Uterus (tissue), 4 donors: ENCODE data around the gene NUDT17. TPM values are rescaled to one million over a fixed set of nuclear protein-coding genes. Genes with fewer than 3 reads are reported as not detected.

Experiments used
- DNase-seq, 2 donors: peaks; one replicate each; pipeline ENCODE4 v3.0.0-alpha.2; 2019 to 2020
- H3K27ac ChIP-seq, 2 donors: fragments of 200-600 bp; sonication (generic); 1 replicate in 1 of 2; 2 replicates in 1 of 2; pipeline ENCODE4 v1.5.1; 2016 to 2018
- H3K27me3 ChIP-seq, 2 donors: fragments of 200-600 bp; sonication (generic); one replicate each; pipeline ENCODE4 v1.5.1; 2018 to 2019; ENCODE audit warnings: control low read depth in 1 of 2
- H3K36me3 ChIP-seq, 2 donors: fragments of 200-600 bp; sonication (generic); one replicate each; pipeline ENCODE4 v1.5.1; 2019; ENCODE audit warnings: control low read depth in 1 of 2
- H3K4me1 ChIP-seq, 2 donors: fragments of 200-600 bp; sonication (generic); one replicate each; pipeline ENCODE4 v1.5.1; 2018 to 2019; ENCODE audit warnings: control low read depth in 1 of 2
- H3K4me3 ChIP-seq, 2 donors: fragments of 200-600 bp; sonication (generic); 1 replicate in 1 of 2; 2 replicates in 1 of 2; pipeline ENCODE4 v1.5.1; 2018 to 2019; ENCODE audit warnings: mild to moderate bottlenecking in 1 of 2
- H3K9me3 ChIP-seq, 2 donors: fragments of 200-600 bp; sonication (generic); one replicate each; pipeline ENCODE4 v1.5.1; 2019; ENCODE audit warnings: control low read depth in 1 of 2
- POLR2A ChIP-seq, 2 donors: fragments of 450-650 bp; IDR thresholded peaks; one replicate each; pipeline ENCODE4 v1.6.1; 2016; ENCODE audit warnings: antibody characterized with exemption in 2 of 2, mild to moderate bottlenecking in 1 of 2, moderate library complexity in 1 of 2
- intact Hi-C: fragments of 100-400 bp; cut with DNase I; formaldehyde crosslinking; loops from one replicate; pipeline ENCODE4 v1.15.1; 2023; ENCODE audit warnings: low total_unique reads
- total RNA-seq, 4 donors: library from RNA; depleted of rRNA in 3 of 4; stranded (reverse); fragments of >200 nt in 3 of 4; gene quantifications; one replicate each; pipeline versions ENCODE4 v1.1.0 to v1.2.4, GENCODE V29; 2014 to 2023
- TF ChIP-seq, protein P1 (sequence below), 4 experiments: fragments of 200-600 bp in 2 of 4; fragments of 450-650 bp in 2 of 4; sonication (generic) in 2 of 4; IDR thresholded peaks; one replicate each; pipeline ENCODE4 v1.5.1; 2016 to 2019; ENCODE audit warnings: antibody characterized with exemption in 4 of 4, mild to moderate bottlenecking in 2 of 4, moderate library complexity in 1 of 4
- donor health status: DM: yes; HTN: yes; CAD: no.

The NUDT17 gene
- total RNA-seq, 4 donors from 2014 or later, result 2.5 to 5.6 (median 4.7) TPM; not detected in 1

DNA sequence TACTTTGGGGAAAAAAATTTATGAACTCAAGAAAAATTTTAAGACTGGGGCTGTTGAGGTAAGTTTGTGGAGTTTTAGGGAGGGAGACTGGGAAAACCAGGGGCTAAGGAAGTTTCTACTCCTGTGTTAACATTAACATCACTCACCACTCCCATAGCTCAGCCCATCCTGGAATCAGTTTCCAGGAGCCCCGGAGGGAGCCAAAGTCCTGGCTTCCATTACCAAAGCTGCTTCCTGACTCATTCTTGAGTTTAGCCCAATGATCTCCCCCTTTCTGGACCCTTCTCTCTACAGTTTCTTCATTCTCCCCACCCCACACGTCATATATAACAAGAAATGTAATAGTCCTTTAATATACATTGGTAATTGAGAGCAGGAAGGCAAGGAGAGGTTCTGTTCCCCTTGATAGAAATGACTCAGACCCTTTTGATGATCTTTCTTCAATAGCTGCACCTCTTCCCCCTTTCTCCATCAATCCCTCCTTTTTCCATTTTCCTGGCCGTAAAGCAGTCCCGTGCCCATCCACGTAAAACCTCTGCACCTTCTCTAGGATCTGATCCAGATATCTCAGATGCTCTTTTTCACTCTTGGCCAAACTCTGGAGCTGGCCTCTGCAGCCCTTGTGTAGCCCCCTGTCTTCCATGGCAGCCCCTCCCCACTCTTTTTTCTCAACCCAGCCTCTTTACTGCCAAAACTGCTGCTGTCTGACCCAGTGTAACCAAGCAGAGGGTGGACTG, 18.0 kb downstream of the NUDT17 start:
- H3K27ac ChIP-seq, result no peak overlapping the region

DNA sequence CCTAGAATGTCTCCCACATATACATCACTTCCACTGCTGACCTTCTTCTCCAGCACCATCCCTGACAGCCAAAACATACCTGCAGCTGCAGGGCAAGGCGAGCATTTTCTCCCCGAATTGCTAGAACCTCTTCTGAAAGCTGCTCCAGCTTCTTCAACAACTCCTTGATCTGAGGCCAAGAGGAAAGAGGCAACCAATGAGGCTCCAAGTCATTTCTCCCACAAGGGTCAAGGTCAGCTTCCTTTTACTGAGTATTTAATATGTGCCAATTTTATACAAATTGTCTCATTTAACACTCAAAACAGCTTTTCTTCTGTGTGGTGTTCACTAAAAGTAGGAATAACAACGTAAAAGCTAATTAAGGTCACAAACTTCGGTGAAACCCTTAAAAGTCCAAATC, 22.8 kb downstream of the NUDT17 start:
- no peak overlapping the region for H3K4me3 ChIP-seq
- H3K27me3 ChIP-seq, result no peaks in the 10 kb centered on the region
- DNase-seq, result no peak
- no peaks in the 10 kb centered on the region for H3K36me3 ChIP-seq
- no peaks in the 10 kb centered on the region for H3K4me1 ChIP-seq
- no peak overlapping the region for H3K27ac ChIP-seq
- intact Hi-C loops, result no loop called here
- H3K9me3 ChIP-seq, result no peaks in the 10 kb centered on the region
- TF ChIP-seq POLR2A (IDR thresholded peaks at IDR 0.05), result no peak
- TF ChIP-seq, protein P1, sequence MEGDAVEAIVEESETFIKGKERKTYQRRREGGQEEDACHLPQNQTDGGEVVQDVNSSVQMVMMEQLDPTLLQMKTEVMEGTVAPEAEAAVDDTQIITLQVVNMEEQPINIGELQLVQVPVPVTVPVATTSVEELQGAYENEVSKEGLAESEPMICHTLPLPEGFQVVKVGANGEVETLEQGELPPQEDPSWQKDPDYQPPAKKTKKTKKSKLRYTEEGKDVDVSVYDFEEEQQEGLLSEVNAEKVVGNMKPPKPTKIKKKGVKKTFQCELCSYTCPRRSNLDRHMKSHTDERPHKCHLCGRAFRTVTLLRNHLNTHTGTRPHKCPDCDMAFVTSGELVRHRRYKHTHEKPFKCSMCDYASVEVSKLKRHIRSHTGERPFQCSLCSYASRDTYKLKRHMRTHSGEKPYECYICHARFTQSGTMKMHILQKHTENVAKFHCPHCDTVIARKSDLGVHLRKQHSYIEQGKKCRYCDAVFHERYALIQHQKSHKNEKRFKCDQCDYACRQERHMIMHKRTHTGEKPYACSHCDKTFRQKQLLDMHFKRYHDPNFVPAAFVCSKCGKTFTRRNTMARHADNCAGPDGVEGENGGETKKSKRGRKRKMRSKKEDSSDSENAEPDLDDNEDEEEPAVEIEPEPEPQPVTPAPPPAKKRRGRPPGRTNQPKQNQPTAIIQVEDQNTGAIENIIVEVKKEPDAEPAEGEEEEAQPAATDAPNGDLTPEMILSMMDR (IDR thresholded peaks at IDR 0.05), result no peak

More for the DNA sequence above, 18.0 kb downstream of the NUDT17 start:
- TF ChIP-seq POLR2A (IDR thresholded peaks at IDR 0.05), result no peak
- TF ChIP-seq, protein P1 (IDR thresholded peaks at IDR 0.05), result no peak
- no peak for DNase-seq
- H3K27me3 ChIP-seq, result no peaks in the 10 kb centered on the region
- intact Hi-C loops, result no loop called here
- no peaks in the 10 kb centered on the region for H3K36me3 ChIP-seq
- no peak overlapping the region for H3K4me3 ChIP-seq
- H3K9me3 ChIP-seq, result no peaks in the 10 kb centered on the region
- peaks cover 0 to 6% of the 10 kb centered on the region in 2 donors for H3K4me1 ChIP-seq

DNA sequence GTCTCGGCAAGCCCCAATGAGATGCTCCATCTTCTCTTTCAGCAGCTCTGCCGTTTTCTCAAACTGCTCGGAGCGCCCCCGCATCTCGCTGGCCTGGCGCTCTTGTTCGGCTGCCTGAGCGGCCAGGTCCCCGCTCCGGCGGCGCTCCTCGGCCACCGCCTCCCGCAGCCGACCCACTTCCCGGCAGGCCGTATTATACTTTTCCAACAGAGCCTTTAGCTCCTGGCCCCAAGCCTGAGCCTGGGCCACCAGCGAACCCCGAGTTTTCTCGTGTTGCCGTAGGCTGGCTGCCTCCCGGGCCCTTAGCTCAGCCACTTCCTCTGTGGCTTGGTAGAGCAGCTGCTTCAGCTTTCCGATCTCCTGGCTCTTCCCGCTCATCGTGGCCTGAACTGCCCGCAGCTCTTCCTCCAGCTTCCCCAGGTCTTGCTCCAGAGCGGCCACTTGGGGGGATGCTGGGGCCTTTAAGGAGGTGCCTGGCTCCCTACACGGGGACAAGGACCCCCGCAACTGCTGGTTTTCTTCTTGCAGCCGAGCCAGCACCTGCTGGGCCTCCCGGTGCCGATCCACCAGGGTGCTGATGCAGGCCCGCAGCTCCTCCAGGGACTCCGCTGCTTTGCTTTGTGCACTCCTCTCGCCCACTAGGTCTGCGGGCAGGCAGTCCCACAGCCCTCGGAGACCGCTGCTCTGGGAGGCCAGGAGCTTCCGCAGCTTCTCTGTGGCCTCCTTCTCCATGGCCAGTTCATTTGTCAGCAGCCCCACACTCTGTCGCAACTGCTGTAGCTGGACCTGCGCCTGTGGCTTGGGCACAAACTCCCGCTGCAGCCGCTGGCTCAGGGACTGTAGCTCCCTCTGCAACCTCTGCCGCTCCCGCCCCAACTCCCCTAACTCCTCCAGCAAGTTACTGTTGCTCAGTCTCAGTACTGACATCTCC, 26.8 kb downstream of the NUDT17 start:
- Histone ChIP-seq H3K36me3 (no peaks in the 10 kb centered on the region), H3K9me3 (no peaks in the 10 kb centered on the region), H3K4me3 (peak overlapping the region; percentile 50 to 56), H3K4me1 (no peaks in the 10 kb centered on the region), H3K27ac (peak overlapping the region; percentile 94), H3K27me3 (no peaks in the 10 kb centered on the region)
- intact Hi-C loops, result no loop called here
- peak; percentile 77 to 82 for DNase-seq
- TF ChIP-seq, protein P1 (IDR thresholded peaks at IDR 0.05), result no peak
- peak in 1 of 2 donors; percentile 41 for TF ChIP-seq POLR2A (IDR thresholded peaks at IDR 0.05)

GRCh38 chr1:145874646-145875045, 29.2 kb downstream of the NUDT17 start:
- no peaks in the 10 kb centered on the region for H3K9me3 ChIP-seq
- no peak overlapping the region for H3K4me3 ChIP-seq
- no peak for DNase-seq
- TF ChIP-seq POLR2A (IDR thresholded peaks at IDR 0.05), result no peak
- TF ChIP-seq, protein P1 (IDR thresholded peaks at IDR 0.05), result no peak
- intact Hi-C loops, result no loop called here
- no peaks in the 10 kb centered on the region for H3K4me1 ChIP-seq
- H3K27ac ChIP-seq, result no peak overlapping the region
- H3K27me3 ChIP-seq, result no peaks in the 10 kb centered on the region
- H3K36me3 ChIP-seq, result no peaks in the 10 kb centered on the region
